GM18505 (cell line): Measurements from ENCODE around the gene COL25A1.

Experiments
- ATAC-seq: cut with Tn5 transposase; IDR thresholded peaks from one replicate; pipeline ENCODE4 v1.9.1; 2021; ENCODE audit not compliant: unreplicated experiment
- POLR2A ChIP-seq: IDR thresholded peaks from 4 replicates; pipeline ENCODE4 v1.6.1; 2011; ENCODE audit warnings: borderline replicate concordance; ENCODE audit not compliant: insufficient read depth, insufficient read length; ENCODE audit errors: extremely low read depth

COL25A1 gene

GRCh38 chr4:109195646-109196045 lies 106.8 kb downstream of the COL25A1 start:
- no peak for ATAC-seq
- TF ChIP-seq POLR2A = no peak

- TF ChIP-seq POLR2A = no peak
- no peak for ATAC-seq
These were observed 111.2 kb downstream of the COL25A1 start for GRCh38 chr4:109191216-109191615.

DNA sequence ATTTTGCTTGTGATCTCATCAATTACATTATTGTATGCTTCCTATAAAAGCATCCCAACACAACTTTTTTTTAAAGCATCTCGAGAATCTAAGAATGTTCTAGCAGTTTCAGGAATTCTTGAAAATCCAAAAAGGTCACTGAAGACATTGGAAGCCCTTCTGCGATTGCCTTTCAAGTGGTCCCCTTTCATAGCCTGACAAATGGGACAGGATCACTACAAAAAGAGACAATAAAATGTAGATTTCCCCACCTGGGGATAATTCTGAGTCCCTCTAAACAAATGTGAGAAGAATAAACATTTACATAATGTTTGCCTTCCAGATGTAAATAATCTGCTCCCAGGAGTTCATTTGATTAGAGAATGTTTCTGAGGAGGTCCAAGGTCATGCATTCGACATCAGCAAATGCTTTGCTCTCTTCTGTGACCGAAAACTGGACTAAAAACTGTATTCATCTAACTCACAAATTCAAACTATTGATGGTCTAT lies 116.0 kb downstream of the COL25A1 start:
- TF ChIP-seq POLR2A = no peak
- no peak for ATAC-seq

- TF ChIP-seq POLR2A = no peak
- ATAC-seq = no peak
These were observed 116.5 kb downstream of the COL25A1 start for GRCh38 chr4:109185951-109186350.

- ATAC-seq = no peak
- no peak for TF ChIP-seq POLR2A
These were observed 116.9 kb downstream of the COL25A1 start for GRCh38 chr4:109185548-109185947.

DNA sequence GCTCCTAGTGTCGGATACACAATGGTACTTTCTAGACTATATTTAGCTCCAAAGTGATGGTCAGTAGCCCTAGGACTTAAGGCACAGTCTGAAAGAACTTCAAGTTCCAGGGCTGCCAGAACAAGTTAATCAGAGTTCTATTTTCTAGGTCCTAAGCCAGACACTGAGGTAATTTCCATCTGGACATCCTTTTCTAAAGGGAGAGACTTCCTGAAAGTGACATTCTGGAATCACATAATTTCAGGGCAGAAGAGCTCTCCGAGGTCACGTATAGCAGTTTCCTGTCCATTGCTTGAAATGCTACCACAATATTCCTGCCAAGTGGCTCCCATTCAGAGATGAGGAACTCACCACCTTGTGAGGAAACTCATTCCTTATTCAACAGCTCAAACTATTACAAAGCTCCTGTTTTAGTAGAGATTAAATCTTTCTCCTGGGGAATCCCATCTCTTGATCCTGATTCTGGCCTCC lies 117.9 kb downstream of the COL25A1 start:
- TF ChIP-seq POLR2A = no peak

DNA sequence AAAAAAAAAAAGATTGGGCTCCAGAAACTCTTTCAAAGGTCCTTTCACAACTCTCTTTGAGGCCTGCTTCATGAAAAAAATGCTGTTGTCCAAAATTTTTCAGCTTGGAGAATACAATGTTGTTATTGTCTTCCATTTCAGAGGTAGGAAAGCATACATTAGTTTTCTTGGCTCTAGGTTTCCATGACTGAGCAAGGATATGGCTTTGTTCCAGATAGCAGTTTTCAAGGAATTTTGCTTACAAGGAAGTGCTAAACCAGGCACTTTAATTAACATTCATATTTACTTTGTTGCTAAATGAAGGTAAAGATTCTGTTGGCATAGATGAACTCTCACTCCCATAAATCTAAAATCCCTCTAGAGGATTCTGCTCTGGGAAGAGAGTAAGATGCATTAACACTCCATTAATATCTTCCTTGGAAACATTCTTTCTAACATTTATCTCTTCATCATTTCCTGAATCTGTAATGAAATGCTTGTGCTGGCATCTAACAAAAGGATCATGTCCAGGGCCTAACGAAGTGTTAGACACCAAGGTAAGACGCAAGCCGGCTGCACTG lies 118.4 kb downstream of the COL25A1 start:
- no peak for TF ChIP-seq POLR2A
- ATAC-seq = no peak

More for the DNA sequence above, 117.9 kb downstream of the COL25A1 start:
- no peak for ATAC-seq

DNA sequence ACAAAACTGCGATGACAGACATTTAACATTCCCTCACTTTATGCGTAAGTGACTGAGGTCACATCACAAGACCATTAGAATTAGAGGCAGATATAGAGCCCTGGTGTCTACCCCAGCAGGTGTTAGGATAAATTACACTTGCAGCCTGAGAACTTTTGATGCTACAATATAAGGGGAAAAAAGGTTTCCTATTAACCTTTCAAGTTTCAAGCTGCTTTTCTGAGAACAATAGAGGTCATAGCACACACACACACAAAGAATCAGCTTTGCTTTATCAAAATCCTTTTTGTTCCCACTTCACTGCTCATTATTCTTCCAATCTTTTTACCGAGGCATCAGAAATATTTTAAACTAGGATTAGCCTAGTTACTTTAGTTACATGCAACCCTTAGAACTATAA lies 119.8 kb downstream of the COL25A1 start:
- no peak for TF ChIP-seq POLR2A
- ATAC-seq = no peak

DNA sequence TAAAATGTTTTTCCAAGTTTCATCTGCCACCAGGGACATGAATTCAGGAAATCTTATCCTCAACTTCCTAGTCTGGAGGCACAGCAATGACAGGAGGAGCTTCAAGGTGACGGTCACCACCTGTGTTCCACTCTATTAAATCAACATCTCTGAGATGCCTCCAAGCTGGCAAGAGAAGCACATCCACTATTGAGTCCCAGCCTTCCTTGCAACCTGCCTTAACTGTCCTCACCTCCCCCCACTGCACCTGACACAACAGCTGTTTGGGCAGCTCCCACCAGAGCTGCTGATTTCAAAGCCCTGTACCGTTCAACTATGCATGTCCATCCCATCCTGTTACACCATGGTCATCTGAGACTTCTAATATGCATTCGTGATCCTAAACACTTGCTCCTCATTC lies 123.4 kb downstream of the COL25A1 start:
- ATAC-seq = no peak
- no peak for TF ChIP-seq POLR2A

DNA sequence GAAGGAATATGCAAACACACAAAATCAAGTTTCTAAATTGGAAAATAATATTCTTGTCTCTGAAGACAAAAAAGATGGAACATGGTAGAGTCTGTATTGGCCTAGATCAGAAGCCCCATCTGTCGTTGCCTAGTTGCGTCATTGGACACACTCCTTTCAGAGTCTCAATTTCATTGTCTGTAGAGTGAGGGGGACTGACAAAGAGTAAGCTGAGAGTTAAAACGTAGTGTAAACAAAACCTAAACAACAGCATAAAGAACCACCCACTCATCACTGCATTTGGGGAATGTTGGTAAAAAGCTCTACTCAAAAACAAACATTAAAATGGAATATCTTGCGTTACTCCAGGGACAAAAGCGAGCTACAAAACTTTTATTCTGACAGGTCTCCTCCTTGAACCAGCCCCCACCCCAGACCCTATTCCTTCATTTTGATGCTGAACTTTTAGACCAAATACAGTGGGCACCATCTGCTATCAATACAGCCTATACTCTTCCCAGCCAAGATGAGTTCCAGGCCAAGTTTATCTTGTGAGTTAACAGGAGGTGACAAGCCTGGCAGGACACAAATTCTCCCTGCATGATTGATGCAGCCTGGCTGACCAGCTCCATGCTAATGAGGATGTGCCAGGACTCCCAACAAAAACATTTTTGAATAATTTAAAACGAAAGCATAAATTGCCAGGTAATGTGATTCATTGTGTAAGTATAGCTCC lies 125.2 kb downstream of the COL25A1 start:
- TF ChIP-seq POLR2A = no peak
- no peak for ATAC-seq

DNA sequence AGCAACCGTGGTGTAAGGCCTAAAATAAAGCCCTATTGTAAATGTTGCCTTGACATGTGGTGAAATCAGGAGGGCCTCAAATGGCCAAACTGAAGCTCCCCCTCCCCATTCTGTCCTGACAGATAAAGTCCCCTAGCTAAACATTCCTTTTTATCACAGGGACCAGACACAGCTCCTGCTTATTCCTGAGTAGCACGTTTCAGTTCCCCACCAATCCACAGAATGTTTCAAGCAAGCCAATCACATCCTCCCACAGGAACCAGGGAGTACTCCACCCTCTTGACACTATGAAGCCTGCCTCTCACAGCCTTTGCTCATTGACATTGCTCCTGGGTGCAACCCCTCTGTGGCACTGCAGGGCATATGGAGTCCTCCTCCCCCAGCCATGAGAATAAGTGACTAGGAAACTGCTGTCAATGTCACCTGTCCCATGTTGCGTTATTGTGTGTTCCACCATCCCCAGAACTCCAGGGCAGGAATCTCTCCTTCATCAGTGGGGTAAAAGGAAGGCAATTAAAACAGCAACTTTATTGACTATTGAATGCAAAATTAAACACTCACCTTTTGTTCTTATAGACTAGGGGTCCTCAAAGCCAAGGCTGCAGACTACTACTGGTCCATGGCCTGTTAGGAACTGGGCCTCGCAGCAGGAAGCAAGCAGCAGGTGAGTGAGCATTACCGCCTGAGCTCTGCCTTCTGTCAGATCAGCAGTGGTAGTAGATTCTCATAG lies 128.1 kb downstream of the COL25A1 start:
- no peak for TF ChIP-seq POLR2A
- no peak for ATAC-seq

GRCh38 chr4:109172301-109172700 lies 130.2 kb downstream of the COL25A1 start:
- TF ChIP-seq POLR2A = no peak
- ATAC-seq = no peak

DNA sequence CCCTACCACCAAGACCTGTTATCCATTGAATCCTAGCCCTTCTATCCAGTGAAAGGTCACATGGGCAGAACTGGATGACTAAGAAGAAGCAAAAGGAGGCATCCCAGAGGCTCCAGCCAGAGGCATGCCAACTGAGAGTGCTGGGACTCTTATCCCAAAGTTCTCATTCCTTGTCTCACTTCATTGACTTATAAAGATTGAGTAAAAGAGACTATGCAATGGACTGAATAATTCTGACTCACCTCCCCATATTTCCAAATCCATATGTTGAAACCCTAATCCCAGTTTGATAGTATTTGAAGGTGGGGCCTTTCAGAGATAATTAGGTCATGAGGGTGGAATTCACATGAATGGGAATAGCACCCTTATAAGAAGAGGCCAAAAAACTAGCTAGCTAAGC lies 131.4 kb downstream of the COL25A1 start:
- TF ChIP-seq POLR2A = no peak
- no peak for ATAC-seq

GRCh38 chr4:109169170-109169569 lies 133.3 kb downstream of the COL25A1 start:
- TF ChIP-seq POLR2A = no peak
- no peak for ATAC-seq
